Esophagus muscularis mucosa (tissue), 4 donors: ENCODE data around the gene TMEM82. TPM values are rescaled to one million over a fixed set of nuclear protein-coding genes. Genes with fewer than 3 reads are reported as not detected.

ENCODE experiments used
- DNase-seq: peaks from one replicate; pipeline ENCODE4 v3.0.0-alpha.2; 2017; ENCODE audit errors: extremely low spot score
- H3K27ac ChIP-seq, 4 donors: fragments of 200-600 bp; sonication (generic); replicated peaks in 1 of 4; 1 replicate in 3 of 4; 2 replicates in 1 of 4; pipeline ENCODE4 v1.5.1; 2016 to 2019; ENCODE audit warnings: mild to moderate bottlenecking in 1 of 4
- H3K27me3 ChIP-seq, 4 donors: fragments of 200-600 bp; sonication (generic); one replicate each; pipeline versions ENCODE4 v1.5.1 to v1.6.0; 2016 to 2019
- H3K36me3 ChIP-seq, 4 donors: fragments of 200-600 bp; sonication (generic); one replicate each; pipeline ENCODE4 v1.5.1; 2016 to 2019
- H3K4me1 ChIP-seq, 4 donors: fragments of 200-600 bp; sonication (generic); one replicate each; pipeline ENCODE4 v1.5.1; 2016 to 2019
- H3K4me3 ChIP-seq, 4 donors: fragments of 200-600 bp; sonication (generic); 1 replicate in 2 of 4; 2 replicates in 2 of 4; pipeline ENCODE4 v1.5.1; 2016 to 2019; ENCODE audit warnings: mild to moderate bottlenecking in 4 of 4, moderate library complexity in 1 of 4
- H3K9me3 ChIP-seq, 4 donors: fragments of 200-600 bp; sonication (generic); 1 replicate in 3 of 4; 2 replicates in 1 of 4; pipeline ENCODE4 v1.5.1; 2016 to 2019
- EP300 ChIP-seq: sonication (generic); formaldehyde crosslinking; IDR thresholded peaks from one replicate; pipeline ENCODE4 v1.6.1; 2017; ENCODE audit warnings: antibody characterized with exemption
- POLR2A ChIP-seq: fragments of 450-650 bp; IDR thresholded peaks from one replicate; pipeline ENCODE4 v1.6.1; 2017; ENCODE audit warnings: antibody characterized with exemption, moderate library complexity, mild to moderate bottlenecking, low read depth
- POLR2AphosphoS5 ChIP-seq, 2 donors: sonication (generic); formaldehyde crosslinking; IDR thresholded peaks; one replicate each; pipeline ENCODE4 v1.6.1; 2017; ENCODE audit warnings: antibody characterized with exemption in 2 of 2
- WGBS: methylation state at CpG from one replicate; pipeline ENCODE4 v1.1.5; 2018; 5-methylcytosine and 5-hydroxymethylcytosine counted together
- intact Hi-C: fragments of 100-400 bp; cut with DNase I; formaldehyde crosslinking; loops from one replicate; pipeline ENCODE4 v1.15.1; 2023
- total RNA-seq, 4 donors: library from RNA; depleted of rRNA; stranded (reverse); fragments of >200 nt; gene quantifications; one replicate each; pipeline versions ENCODE4 v1.1.0 to v1.2.1, GENCODE V29; 2016
- TF ChIP-seq, protein P1 (sequence below), 3 experiments: fragments of 200-600 bp in 2 of 3; fragments of 450-650 bp in 1 of 3; sonication (generic) in 2 of 3; IDR thresholded peaks; one replicate each; pipeline ENCODE4 v1.5.1; 2017 to 2019; ENCODE audit warnings: antibody characterized with exemption in 3 of 3, mild to moderate bottlenecking in 2 of 3, moderate library complexity in 1 of 3

Gene TMEM82
- total RNA-seq, 4 donors from 2014 or later: not detected

GRCh38 chr1:15753776-15754175, 11.5 kb downstream of the TMEM82 start:
- Histone ChIP-seq H3K9me3 (no peaks in the 10 kb centered on the region), H3K36me3 (no peaks in the 10 kb centered on the region), H3K4me3 (no peak overlapping the region), H3K27ac (no peak overlapping the region), H3K27me3 (peaks cover 0 to 7% (median under 1%) of the 10 kb centered on the region in 4 donors), H3K4me1 (peaks cover 8 to 33% (median 30%) of the 10 kb centered on the region in 4 donors)
- TF ChIP-seq EP300 (no peak), POLR2A (no peak)
- TF ChIP-seq, protein P1, sequence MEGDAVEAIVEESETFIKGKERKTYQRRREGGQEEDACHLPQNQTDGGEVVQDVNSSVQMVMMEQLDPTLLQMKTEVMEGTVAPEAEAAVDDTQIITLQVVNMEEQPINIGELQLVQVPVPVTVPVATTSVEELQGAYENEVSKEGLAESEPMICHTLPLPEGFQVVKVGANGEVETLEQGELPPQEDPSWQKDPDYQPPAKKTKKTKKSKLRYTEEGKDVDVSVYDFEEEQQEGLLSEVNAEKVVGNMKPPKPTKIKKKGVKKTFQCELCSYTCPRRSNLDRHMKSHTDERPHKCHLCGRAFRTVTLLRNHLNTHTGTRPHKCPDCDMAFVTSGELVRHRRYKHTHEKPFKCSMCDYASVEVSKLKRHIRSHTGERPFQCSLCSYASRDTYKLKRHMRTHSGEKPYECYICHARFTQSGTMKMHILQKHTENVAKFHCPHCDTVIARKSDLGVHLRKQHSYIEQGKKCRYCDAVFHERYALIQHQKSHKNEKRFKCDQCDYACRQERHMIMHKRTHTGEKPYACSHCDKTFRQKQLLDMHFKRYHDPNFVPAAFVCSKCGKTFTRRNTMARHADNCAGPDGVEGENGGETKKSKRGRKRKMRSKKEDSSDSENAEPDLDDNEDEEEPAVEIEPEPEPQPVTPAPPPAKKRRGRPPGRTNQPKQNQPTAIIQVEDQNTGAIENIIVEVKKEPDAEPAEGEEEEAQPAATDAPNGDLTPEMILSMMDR (IDR thresholded peaks at IDR 0.05): no peak
- DNase-seq: no peak
- WGBS: 92% methylated on average over 9 of the region's 10 CpGs
- intact Hi-C loops: no loop called here

- intact Hi-C loops: no loop called here
- no peak for DNase-seq
- Histone ChIP-seq H3K27ac (no peak overlapping the region), H3K9me3 (no peaks in the 10 kb centered on the region), H3K27me3 (peaks cover 0 to 18% (median 4%) of the 10 kb centered on the region in 4 donors), H3K36me3 (no peaks in the 10 kb centered on the region), H3K4me3 (no peak overlapping the region), H3K4me1 (peaks cover 13 to 45% (median 39%) of the 10 kb centered on the region in 4 donors)
- TF ChIP-seq EP300 (no peak), POLR2A (no peak), POLR2AphosphoS5 (IDR thresholded peaks at IDR 0.05) (no peak)
- TF ChIP-seq, protein P1 (IDR thresholded peaks at IDR 0.05): no peak
- WGBS: 94% methylated on average over 2 of the region's 2 CpGs
Observed at GRCh38 chr1:15755021-15755645, 12.8 kb downstream of the TMEM82 start.

DNA sequence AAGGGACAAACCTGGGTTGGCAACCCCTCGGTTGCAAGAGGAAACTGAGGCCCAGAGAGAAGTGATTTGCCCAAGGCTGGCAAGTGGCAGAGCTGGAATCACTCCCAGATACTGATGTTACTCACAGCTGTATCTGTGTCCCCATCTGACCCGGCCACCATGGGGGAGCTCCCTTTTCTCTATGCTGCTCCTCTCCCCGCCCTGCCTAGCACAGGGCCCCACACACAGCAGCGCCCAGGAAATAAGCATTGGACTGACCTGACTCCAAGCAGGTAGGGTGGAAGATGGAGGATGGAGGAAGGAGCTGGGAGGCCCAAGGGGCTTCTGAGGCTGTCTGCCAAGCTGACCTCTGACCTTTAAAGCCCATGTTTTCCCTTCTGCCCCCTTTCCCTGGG, 13.3 kb downstream of the TMEM82 start:
- H3K4me1 ChIP-seq: peaks cover 16 to 49% (median 44%) of the 10 kb centered on the region in 4 donors
- H3K27ac ChIP-seq: no peak overlapping the region
- no peaks in the 10 kb centered on the region for H3K9me3 ChIP-seq
- no peaks in the 10 kb centered on the region for H3K36me3 ChIP-seq
- DNase-seq: no peak
- WGBS: 79% methylated on average over 4 of the region's 4 CpGs
- H3K4me3 ChIP-seq: no peak overlapping the region
- TF ChIP-seq EP300 (no peak), POLR2A (no peak), POLR2AphosphoS5 (IDR thresholded peaks at IDR 0.05) (no peak)
- TF ChIP-seq, protein P1 (IDR thresholded peaks at IDR 0.05): no peak
- peaks cover 0 to 18% (median 4%) of the 10 kb centered on the region in 4 donors for H3K27me3 ChIP-seq
- intact Hi-C loops: no loop called here

DNA sequence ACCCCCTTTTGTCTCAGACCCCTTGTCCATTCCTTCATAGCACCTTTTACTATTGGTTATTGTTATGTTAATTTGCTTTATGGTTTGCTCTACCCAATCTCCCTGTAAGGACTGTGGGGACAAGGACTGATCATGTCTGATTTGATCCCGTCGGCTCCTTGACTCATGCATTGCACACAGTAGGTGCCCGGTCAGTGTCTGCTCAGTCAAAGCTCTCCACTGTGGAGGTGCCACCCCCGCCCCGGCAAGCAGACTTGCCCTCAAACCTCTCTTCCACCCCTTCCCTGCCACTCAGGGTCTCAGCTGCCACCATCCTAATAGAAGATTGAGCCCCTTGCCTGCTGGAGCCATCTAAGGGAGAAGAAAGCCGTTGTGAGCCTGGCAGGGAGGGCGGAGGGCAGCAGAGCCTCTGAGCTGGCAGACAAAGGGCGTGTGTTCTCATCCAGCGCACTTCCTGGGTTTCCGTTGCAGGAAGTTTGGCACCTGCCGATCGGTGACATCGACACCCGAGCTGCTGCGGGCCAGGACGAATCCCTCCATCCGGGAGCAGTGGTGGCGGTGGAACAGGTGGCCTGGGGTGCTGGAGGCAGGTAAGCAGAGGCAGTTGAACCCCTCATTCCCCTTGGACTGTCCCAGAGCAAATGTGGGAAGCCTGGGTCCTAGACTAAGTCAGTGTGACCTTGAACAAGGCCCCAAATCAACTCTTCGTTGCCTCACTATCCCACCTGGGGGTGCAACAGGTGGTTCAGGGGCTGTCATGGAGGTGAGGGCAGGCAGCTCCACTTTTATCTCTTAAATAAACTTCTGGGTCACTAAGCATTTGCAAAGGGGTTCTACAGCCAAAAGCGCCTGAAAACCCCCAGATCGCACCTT, 14.1 kb downstream of the TMEM82 start:
- TF ChIP-seq EP300: no peak
- no peak for TF ChIP-seq POLR2AphosphoS5 (IDR thresholded peaks at IDR 0.05)
- TF ChIP-seq, protein P1 (IDR thresholded peaks at IDR 0.05): no peak
- peaks cover 23 to 57% (median 51%) of the 10 kb centered on the region in 4 donors for H3K4me1 ChIP-seq
- intact Hi-C loops: no loop called here
- peaks cover 0 to 18% (median 4%) of the 10 kb centered on the region in 4 donors for H3K27me3 ChIP-seq
- no peak for DNase-seq
- H3K36me3 ChIP-seq: no peaks in the 10 kb centered on the region
- no peak overlapping the region for H3K27ac ChIP-seq
- H3K9me3 ChIP-seq: no peaks in the 10 kb centered on the region
- H3K4me3 ChIP-seq: no peak overlapping the region
- 59% methylated on average over 21 of the region's 21 CpGs for WGBS
